Stimulated activated CD8-positive, alpha-beta memory T cell treated with anti-CD3 and anti-CD28 coated beads, Interleukin-7, amount 100 ng/mL, for 48 hours (primary cell): ENCODE data around the gene NXN.

Experiments used
- DNase-seq, 2 donors: peaks; one replicate each; pipeline ENCODE4 v3.0.0-alpha.2; 2020; ENCODE audit warnings: low read depth in 1 of 2; ENCODE audit errors: extremely low read depth in 1 of 2

Gene NXN

GRCh38 chr17:979539-980405 is at the start of gene NXN:
NXN (minus strand) TSS chr17:979776.
- peak; percentile 67 to 72 for DNase-seq

- no peak for DNase-seq
Measured at GRCh38 chr17:1027044-1027443, 47.5 kb upstream of the NXN start.

DNA sequence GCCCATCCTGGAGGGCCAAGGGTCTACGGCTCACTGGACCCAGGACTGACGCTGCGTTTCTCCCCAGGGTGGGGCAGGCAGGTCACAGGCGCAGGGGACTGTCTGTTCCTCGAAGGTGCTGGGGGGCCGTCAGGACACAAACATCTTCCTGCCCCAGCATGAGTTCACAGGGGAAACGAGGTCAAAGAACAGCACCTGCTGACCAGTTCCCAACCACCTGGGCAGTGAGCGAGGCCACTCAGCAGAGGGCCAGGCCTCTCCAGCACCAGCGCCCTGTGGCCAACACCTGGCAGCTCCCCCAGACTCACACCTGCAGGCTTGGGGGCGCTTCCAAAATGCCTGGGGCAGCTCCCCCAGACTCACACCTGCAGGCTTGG is 47.0 kb upstream of the NXN start:
- no peak for DNase-seq

DNA sequence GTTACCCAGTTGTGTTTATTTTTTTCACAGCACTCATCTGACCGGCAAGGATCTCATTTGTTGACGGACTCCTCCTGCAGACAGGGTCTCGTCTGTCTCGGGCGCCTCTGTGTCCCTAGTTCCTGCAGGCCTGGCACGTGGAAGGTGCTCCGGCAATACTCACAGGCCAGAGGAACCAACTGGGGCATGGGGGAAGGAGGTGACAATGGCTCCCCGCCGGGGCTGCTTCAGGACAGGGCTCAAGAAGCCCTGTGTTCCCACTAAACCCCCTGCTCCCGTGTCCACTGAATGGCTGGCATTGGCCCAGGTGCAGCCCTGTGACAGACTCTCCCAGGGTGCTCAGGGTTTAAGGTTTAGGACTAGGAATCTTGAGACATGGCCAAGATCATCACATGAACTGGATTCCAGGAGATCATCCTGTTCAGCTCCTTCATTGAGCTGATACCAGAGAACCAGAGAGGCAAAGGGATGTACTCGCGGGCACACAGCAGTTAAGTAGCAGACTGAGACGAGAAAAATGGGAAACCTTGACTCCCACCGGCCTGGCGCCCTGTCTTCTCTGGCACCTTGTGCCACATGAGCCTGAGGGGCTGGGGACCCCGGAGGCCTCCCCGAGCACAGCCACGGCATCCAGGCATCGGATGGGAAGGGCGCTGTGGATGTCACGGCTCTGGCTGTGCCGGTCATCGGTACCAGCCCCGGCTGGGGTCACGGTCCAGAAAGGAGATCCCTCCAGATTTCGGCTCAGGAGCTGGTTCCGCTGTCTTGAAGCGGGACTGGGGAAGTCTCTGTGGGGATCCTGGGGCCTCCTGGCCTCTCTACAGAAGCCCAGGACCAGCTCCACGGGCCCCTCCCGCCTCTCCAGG is 46.4 kb upstream of the NXN start:
- no peak for DNase-seq

- DNase-seq: no peak
Measured at GRCh38 chr17:1024076-1024475, 44.5 kb upstream of the NXN start.

DNA sequence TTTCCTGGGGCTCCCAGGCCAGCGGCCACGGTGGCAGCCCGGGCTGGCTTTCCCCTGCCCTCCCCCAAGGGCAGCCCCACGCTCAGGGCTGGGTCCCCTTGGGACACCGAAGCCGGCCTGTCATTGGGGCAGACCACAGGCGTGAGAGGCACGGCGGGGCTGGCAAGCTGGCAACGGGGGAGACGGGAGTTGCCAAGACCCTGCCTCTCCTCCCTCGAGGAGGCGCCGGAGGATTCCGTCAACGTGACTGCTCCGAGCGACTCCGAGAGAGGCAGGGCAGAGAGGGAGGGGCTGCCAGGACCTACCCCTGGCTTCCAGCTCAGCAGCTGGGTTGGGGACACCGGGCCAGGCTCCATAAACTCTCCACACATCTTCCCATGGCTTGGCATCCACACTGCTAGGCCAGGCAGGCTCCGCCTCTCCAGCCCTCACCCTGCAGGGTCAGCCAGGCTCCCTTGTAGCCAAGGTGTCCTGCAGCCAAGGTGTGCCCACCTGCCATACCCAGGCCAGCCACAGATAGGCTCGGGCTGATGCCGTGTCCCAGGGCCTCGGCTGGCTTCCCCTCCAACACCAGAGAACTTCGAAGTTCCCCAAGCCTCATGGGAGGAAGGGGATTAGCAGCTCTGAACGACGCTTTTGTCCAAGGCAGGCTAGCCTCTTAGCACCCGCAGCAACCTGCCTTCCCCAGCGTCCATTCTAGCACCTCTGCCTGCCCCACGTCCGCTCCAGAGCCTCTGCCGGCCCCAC is 42.9 kb upstream of the NXN start:
- DNase-seq: no peak

DNA sequence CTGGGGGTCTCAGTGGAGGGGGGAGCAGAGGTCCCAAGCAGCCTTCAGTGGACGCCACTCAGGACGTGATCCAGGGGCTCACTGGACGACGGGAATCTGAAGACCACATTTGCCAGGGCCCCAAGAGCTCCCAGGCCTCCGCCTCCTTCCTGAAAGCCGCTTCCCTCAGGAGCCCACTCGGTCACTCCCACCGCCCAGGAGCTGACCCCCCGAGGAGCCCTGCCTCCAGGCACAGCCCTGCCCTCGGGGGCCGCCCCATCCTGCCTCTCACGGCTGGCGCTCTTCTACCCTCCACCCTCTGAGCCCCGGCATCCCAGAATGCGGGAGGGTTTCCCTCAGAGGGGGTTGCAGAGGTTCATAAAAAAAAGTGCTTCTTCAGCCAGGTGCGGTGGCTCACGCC is 41.6 kb upstream of the NXN start:
- DNase-seq: no peak

DNA sequence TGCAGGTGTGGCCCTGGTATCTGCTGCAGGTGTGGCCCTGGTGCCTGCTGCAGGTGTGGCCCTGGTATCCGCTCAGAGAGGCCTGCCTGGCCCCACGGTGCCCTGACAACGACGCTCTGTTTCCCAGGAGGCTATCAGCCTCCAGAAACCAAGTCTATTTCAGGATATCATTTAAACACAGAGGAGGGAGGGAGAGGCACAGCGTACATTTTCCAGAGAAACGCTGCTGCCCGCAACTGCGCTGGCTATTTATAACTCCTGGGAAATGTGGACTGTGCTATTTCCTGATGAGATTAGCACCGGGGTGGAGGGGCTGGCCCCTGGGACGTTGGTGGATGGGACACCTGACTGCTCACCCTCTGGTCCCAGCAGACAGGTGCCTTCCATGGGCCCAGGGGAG is 39.9 kb upstream of the NXN start:
- no peak for DNase-seq

DNA sequence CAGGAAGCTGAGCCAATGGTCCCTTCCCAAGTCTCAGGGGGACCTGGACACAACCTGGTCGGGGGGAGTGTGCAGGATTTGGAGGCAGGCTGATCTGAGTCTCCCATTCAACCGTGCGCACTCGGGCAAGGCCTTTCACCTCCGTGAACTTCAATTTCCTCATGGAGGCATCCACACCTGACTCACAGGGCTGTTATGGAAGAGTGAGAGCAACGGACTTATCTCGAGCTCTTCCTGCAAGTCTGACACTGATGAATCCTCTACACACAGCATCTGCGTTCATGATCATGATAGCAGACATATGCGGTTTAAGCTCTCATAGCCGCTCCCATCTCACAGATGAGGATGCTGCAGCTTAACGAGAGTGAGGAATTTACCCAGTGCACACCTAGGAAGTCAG is 39.0 kb upstream of the NXN start:
- DNase-seq: no peak

GRCh38 chr17:1013729-1014090 is 34.1 kb upstream of the NXN start:
- DNase-seq: no peak

DNA sequence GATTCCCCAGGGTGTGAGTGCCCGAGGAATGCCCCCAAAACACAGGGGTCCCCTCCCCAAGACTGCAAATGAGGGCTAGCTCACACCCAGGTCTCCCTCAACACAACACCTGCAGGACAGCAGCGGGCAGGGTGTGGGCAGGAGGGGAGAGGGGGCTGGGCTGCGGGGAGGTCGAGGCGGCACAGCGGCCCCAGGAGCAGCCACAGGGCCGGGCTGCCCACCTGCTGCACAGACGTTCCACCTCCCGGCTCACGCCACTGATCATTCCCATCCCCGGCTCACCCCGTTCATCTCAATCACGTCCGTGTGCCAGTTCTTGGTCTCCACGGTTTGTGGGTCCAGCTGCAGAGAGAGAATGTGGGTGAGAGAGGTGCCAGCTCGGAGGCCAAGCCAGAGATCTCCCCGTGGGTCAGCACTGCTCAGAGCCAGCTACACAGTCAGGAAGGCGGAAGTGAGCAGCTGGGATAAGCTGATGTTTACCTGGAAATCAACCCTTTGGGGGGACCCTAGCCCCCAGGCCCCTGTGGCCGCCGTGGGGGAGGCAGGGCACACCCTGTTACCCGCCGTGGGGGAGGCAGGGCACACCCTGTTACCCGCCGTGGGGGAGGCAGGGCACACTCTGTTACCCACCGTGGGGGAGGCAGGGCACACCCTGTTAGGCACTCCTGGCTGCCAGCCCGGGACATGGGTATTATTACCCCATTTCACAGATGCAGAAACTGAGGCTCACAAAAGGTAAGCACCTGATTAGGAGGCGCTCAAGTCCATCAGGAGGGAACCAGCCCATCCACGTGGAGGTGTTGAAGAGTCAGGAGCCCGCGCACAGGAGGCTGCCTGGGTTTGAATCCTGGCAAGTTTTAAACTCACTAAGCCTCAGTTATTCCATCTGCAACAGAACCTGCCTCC is 33.5 kb upstream of the NXN start:
- DNase-seq: no peak

GRCh38 chr17:1011760-1012735 is 32.5 kb upstream of the NXN start:
- DNase-seq: no peak

GRCh38 chr17:1011138-1011537 is 31.6 kb upstream of the NXN start:
- DNase-seq: no peak

- no peak for DNase-seq
Measured at GRCh38 chr17:1010586-1010985, 31.0 kb upstream of the NXN start.

DNA sequence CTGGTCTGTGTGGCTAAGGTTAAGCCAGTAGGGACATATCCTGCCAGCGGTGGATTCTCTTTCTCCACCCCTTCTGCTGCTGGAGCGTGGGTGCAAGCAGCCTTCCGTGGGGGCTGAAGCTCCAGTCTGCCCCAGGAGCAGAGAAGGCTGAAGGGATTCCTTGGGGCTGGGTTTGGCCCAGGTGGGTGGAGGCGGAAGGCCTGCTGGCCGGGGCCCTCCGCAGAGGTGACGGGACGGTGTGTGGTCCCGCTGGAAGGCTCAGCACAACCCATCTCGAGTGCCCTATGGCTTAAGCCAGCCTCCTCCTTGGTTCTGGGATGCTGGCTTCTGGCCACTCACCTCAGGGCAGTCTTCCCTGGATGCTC is 30.5 kb upstream of the NXN start:
- no peak for DNase-seq

DNA sequence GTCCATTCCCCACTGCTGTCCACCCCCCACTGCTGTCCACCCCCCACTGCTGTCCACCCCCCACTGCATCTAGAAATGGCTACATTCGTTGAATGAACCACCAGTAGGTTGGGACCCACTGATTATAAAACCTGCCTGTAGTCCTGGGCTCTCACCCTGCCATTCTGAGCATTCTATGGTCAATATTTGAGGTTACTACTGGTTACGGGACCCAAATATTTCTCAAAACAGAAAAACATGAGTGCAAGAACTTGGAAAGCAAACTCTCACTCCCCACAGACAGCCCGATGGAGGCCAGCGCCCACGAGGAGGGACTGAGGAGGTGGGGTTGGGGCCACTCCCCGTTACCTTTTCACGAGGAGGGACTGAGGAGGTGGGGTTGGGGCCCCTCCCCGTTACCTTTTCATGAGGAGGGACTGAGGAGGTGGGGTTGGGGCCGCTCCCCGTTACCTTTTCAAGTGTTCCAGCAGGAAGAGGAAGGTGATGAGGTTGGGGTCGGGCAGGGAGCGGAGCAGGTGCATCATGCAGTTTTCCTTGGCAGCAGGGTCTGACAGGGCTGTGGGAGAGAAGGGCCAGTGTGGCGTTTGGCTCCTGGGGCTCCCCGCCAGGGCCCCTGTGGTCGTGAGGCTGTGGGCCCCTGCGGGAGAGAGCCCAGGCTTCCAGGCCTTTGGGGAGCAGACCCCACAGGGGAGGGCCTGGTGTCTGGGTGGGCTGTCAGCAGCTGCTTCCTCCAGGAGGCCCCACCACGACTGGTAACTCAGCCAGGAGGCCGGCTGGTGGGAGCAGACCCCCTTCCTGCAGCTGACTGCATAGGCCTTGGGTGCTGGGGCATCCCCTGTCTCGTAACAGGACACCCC is 29.9 kb upstream of the NXN start:
- no peak for DNase-seq

DNA sequence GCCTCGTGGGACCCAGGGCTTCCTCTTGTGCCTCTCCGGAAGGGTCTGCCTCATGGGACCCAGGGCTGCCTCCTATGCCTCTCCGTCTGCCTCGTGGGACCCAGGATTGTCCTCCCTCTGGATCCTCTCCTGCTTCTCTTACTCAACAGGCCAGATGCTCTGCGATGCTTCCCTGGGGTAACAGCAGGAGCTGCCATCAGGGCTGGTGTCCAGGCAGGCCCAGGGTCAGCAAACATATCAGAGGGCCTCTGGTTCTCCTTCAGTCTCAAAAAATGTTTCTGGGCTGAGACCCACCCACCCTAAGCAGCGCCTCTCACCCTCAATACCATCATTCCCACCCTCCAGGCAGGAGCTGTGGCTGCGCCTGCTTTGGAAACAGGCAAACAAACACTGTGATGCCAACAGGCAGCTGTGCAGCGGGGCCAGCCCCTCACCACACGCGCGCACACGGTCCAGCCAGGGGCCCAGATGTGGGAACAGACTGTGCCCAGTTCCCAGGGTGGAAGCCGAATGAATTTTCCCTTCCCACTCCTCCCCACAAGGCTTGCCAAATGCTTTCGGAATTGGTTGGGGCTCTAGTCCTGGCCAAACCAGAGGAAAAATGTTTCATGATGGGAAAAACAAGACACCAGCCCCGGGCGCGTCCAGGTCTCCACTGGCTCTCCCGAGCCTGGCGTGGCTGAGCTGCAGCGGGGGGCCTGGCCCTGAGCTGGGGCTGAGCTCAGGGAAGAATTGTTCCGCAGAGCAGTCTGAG is 28.6 kb upstream of the NXN start:
- DNase-seq: no peak
